Measurements from ENCODE around the gene CLDN15.
"Not testable (repeated sequence)": the region's sequence is repeated elsewhere in the genome, so short reads cannot be mapped to it uniquely, and the experiment has no call there.

GRCh38 chr7:101253199-101253598, 15.6 kb upstream of the CLDN15 start:
- TF ChIP-seq EZH2 (IDR thresholded peaks at IDR 0.05; ENCODE audit: borderline replicate concordance, insufficient read depth, low read depth, low read length, poor library complexity, severe bottlenecking); CTCF (IDR thresholded peaks at IDR 0.05): not testable (repeated sequence)

Measured in B cell (primary cell).